Tibial artery (tissue), 4 donors: ENCODE measurements around the gene TAS1R3.

Source experiments
- DNase-seq, 2 donors: peaks; one replicate each; pipeline ENCODE4 v3.0.0-alpha.2; 2019
- H3K27ac ChIP-seq, 2 donors: fragments of 200-600 bp; sonication (generic) in 1 of 2; 1 replicate in 1 of 2; 2 replicates in 1 of 2; pipeline ENCODE4 v1.5.1; 2018 to 2019; ENCODE audit warnings: mild to moderate bottlenecking in 1 of 2
- H3K27me3 ChIP-seq, 2 donors: fragments of 200-600 bp; sonication (generic) in 1 of 2; one replicate each; pipeline versions ENCODE4 v1.5.1 to v1.6.0; 2016 to 2019
- H3K36me3 ChIP-seq, 3 donors: fragments of 200-600 bp; sonication (generic) in 2 of 3; one replicate each; pipeline ENCODE4 v1.5.1; 2016 to 2019; ENCODE audit warnings: mild to moderate bottlenecking in 2 of 3
- H3K4me1 ChIP-seq, 4 donors: fragments of 200-600 bp; sonication (generic) in 2 of 4; 1 replicate in 3 of 4; 2 replicates in 1 of 4; pipeline ENCODE4 v1.5.1; 2016 to 2019
- H3K4me3 ChIP-seq, 2 donors: fragments of 200-600 bp; sonication (generic) in 1 of 2; 1 replicate in 1 of 2; 2 replicates in 1 of 2; pipeline ENCODE4 v1.5.1; 2018 to 2019; ENCODE audit warnings: mild to moderate bottlenecking in 2 of 2
- H3K9me3 ChIP-seq, 3 donors: fragments of 200-600 bp; sonication (generic) in 1 of 3; one replicate each; pipeline ENCODE4 v1.5.1; 2016 to 2019
- CTCF ChIP-seq, 2 experiments: fragments of 200-600 bp in 1 of 2; fragments of 450-650 bp in 1 of 2; IDR thresholded peaks; one replicate each; pipeline ENCODE4 v1.5.1; 2017 to 2019; ENCODE audit warnings: antibody characterized with exemption in 2 of 2, mild to moderate bottlenecking in 1 of 2, moderate library complexity in 1 of 2
- intact Hi-C: fragments of 100-400 bp; cut with DNase I; formaldehyde crosslinking; loops from one replicate; pipeline ENCODE4 v1.15.0; 2023; ENCODE audit warnings: low total_unique reads

TAS1R3 gene

GRCh38 chr1:1285102-1285571, 45.9 kb upstream of the TAS1R3 start:
- Histone ChIP-seq H3K4me1 (peaks cover 0 to 15% (median 0%) of the 10 kb centered on the region in 4 donors), H3K27ac (no peak overlapping the region), H3K27me3 (peaks cover 0 to 43% of the 10 kb centered on the region in 2 donors), H3K9me3 (no peaks in the 10 kb centered on the region), H3K4me3 (no peak overlapping the region), H3K36me3 (no peaks in the 10 kb centered on the region)
- intact Hi-C loops, result no loop called here
- DNase-seq, result peak in 1 of 2 donors; percentile 62
- TF ChIP-seq CTCF (IDR thresholded peaks at IDR 0.05), result no peak

GRCh38 chr1:1285611-1286311, 45.3 kb upstream of the TAS1R3 start:
- H3K4me3 ChIP-seq, result no peak overlapping the region
- peaks cover 0 to 21% (median under 1%) of the 10 kb centered on the region in 4 donors for H3K4me1 ChIP-seq
- DNase-seq, result no peak
- peaks cover 0 to 49% of the 10 kb centered on the region in 2 donors for H3K27me3 ChIP-seq
- no peak for TF ChIP-seq CTCF (IDR thresholded peaks at IDR 0.05)
- H3K9me3 ChIP-seq, result no peaks in the 10 kb centered on the region
- no peaks in the 10 kb centered on the region for H3K36me3 ChIP-seq
- intact Hi-C loops, result no loop called here
- H3K27ac ChIP-seq, result no peak overlapping the region

- Histone ChIP-seq H3K4me1 (peaks cover 0 to 28% (median 7%) of the 10 kb centered on the region in 4 donors), H3K36me3 (no peaks in the 10 kb centered on the region), H3K9me3 (no peaks in the 10 kb centered on the region), H3K27me3 (peaks cover 0 to 57% of the 10 kb centered on the region in 2 donors), H3K27ac (no peak overlapping the region), H3K4me3 (no peak overlapping the region)
- intact Hi-C loops, result no loop called here
- TF ChIP-seq CTCF (IDR thresholded peaks at IDR 0.05), result no peak
- DNase-seq, result no peak
Measured at GRCh38 chr1:1286313-1287261, 44.5 kb upstream of the TAS1R3 start.

- no peak for TF ChIP-seq CTCF (IDR thresholded peaks at IDR 0.05)
Measured at GRCh38 chr1:1287288-1288110, 43.6 kb upstream of the TAS1R3 start.

GRCh38 chr1:1290238-1290731, 40.8 kb upstream of the TAS1R3 start:
- Histone ChIP-seq H3K27ac (no peak overlapping the region), H3K36me3 (peaks cover 0 to 21% (median 9%) of the 10 kb centered on the region in 3 donors), H3K4me1 (peaks cover 0 to 25% (median 7%) of the 10 kb centered on the region in 4 donors), H3K9me3 (no peaks in the 10 kb centered on the region), H3K4me3 (no peak overlapping the region), H3K27me3 (peaks cover 0 to 43% of the 10 kb centered on the region in 2 donors)
- peak in 1 of 2 donors; percentile 52 for DNase-seq
- intact Hi-C loops, result loop anchor here (5.0 kb wide), 1 partner anchor 168 kb away; no protein-coding TSS in a partner anchor
- TF ChIP-seq CTCF (IDR thresholded peaks at IDR 0.05), result peak; percentile 53 to 61

More at GRCh38 chr1:1287288-1288110, 43.6 kb upstream of the TAS1R3 start:
- intact Hi-C loops, result no loop called here
- Histone ChIP-seq H3K36me3 (no peaks in the 10 kb centered on the region), H3K4me3 (no peak overlapping the region), H3K9me3 (no peaks in the 10 kb centered on the region), H3K27me3 (peaks cover 0 to 58% of the 10 kb centered on the region in 2 donors), H3K4me1 (peaks cover 0 to 28% (median 7%) of the 10 kb centered on the region in 4 donors), H3K27ac (no peak overlapping the region)
- no peak for DNase-seq
